H1 (cell line): ENCODE results near the gene SPOCD1. TPM values are rescaled to one million over a fixed set of nuclear protein-coding genes. Genes with fewer than 3 reads are reported as not detected.

ENCODE experiments used
- CTCF ChIA-PET: fragments of 300-600 bp; sonication (Branson Sonifier 250); formaldehyde crosslinking; loops from one replicate; lab custom pipeline; 2021; ENCODE audit not compliant: partially characterized antibody; lab: Charles Lee
- POLR2A ChIA-PET: fragments of 300-600 bp; sonication (Branson Sonifier 250); formaldehyde crosslinking; loops from one replicate; lab custom pipeline; 2021; ENCODE audit warnings: inconsistent platforms; ENCODE audit not compliant: partially characterized antibody; lab: Charles Lee
- DNase-seq, 2 experiments: peaks; one replicate each; pipeline versions ENCODE4 v3.0.0 to v3.0.0-alpha.2; 2010 to 2022; ENCODE audit warnings: low spot score in 2 of 2, low read depth in 1 of 2, mixed read lengths in 1 of 2
- FAIRE-seq: peaks from 2 replicates; lab custom pipeline; 2011; peaks lifted over from hg19 to GRCh38; lab: Jason Lieb, UNC
- H2AFZ ChIP-seq: 2 replicates; pipeline ENCODE4 v1.8.1; 2012; ENCODE audit warnings: low read length, inconsistent platforms
- H2AK5ac ChIP-seq: 2 replicates; pipeline ENCODE4 v1.6.1; 2013; ENCODE audit warnings: low read depth, low read length
- H2BK120ac ChIP-seq: replicated peaks from 2 replicates; pipeline ENCODE3; 2013; ENCODE audit warnings: low read depth, low read length, inconsistent platforms
- H2BK12ac ChIP-seq: 2 replicates; pipeline ENCODE4 v1.6.1; 2013; ENCODE audit warnings: low read depth, low read length
- H2BK15ac ChIP-seq: 2 replicates; pipeline ENCODE4 v1.6.1; 2013; ENCODE audit warnings: low read length
- H2BK20ac ChIP-seq: 2 replicates; pipeline ENCODE4 v1.6.1; 2013; ENCODE audit warnings: low read length
- H2BK5ac ChIP-seq: 2 replicates; pipeline ENCODE4 v1.6.1; 2013; ENCODE audit warnings: low read depth, low read length
- H3K14ac ChIP-seq: 2 replicates; pipeline ENCODE4 v1.6.1; 2013; ENCODE audit warnings: inconsistent platforms; ENCODE audit not compliant: insufficient read length
- H3K18ac ChIP-seq: 2 replicates; pipeline ENCODE4 v1.6.1; 2013; ENCODE audit warnings: low read length; ENCODE audit errors: extremely low read depth
- H3K23ac ChIP-seq: 2 replicates; pipeline ENCODE4 v1.6.1; 2013; ENCODE audit warnings: inconsistent platforms; ENCODE audit not compliant: insufficient read length
- H3K23me2 ChIP-seq: 2 replicates; pipeline ENCODE4 v1.6.1; 2013; ENCODE audit warnings: low read depth, low read length
- H3K27ac ChIP-seq: 2 replicates; pipeline ENCODE4 v1.6.1; 2011; ENCODE audit warnings: low read depth, low read length, inconsistent platforms
- H3K27me3 ChIP-seq, 4 experiments: replicated peaks in 1 of 4; 1 replicate in 1 of 4; 2 replicates in 3 of 4; pipeline versions ENCODE4 v1.6.1 to v1.8.1; 2011 to 2013; ENCODE audit warnings: low read length in 3 of 4, mild to moderate bottlenecking in 3 of 4, inconsistent platforms in 2 of 4, mixed read lengths in 2 of 4, moderate library complexity in 1 of 4; ENCODE audit not compliant: control insufficient read depth in 3 of 4, insufficient read depth in 3 of 4; ENCODE audit errors: extremely low read depth in 1 of 4
- H3K36me3 ChIP-seq, 4 experiments: 2 replicates each; pipeline versions ENCODE4 v1.6.1 to v1.8.1; 2011 to 2013; ENCODE audit warnings: mild to moderate bottlenecking in 4 of 4, low read length in 3 of 4, moderate library complexity in 2 of 4, control low read depth in 1 of 4, inconsistent platforms in 1 of 4; ENCODE audit not compliant: insufficient read depth in 4 of 4, control insufficient read depth in 2 of 4
- H3K4ac ChIP-seq: replicated peaks from 2 replicates; pipeline ENCODE3; 2013; ENCODE audit warnings: low read length, low read depth, mixed read lengths, inconsistent platforms; ENCODE audit not compliant: insufficient read length
- H3K4me1 ChIP-seq, 4 experiments: replicated peaks in 1 of 4; 1 replicate in 1 of 4; 2 replicates in 3 of 4; pipeline versions ENCODE4 v1.6.1 to v1.8.1; 2011 to 2013; ENCODE audit warnings: low read length in 3 of 4, inconsistent platforms in 2 of 4, mixed read lengths in 1 of 4; ENCODE audit not compliant: insufficient read depth in 4 of 4, control insufficient read depth in 3 of 4
- H3K4me2 ChIP-seq, 2 experiments: 2 replicates each; pipeline versions ENCODE4 v1.6.1 to v1.8.1; 2011 to 2013; ENCODE audit warnings: low read depth in 2 of 2, low read length in 2 of 2, control low read depth in 1 of 2, inconsistent platforms in 1 of 2, mild to moderate bottlenecking in 1 of 2; ENCODE audit not compliant: insufficient read depth in 1 of 2
- H3K4me3 ChIP-seq, 4 experiments: fragments of 200-600, 300-600 bp in 1 of 4; sonication (generic), shearing (Covaris generic), sonication (Bioruptor Twin) in 1 of 4; 2 replicates each; pipeline versions ENCODE4 v1.5.1 to v1.8.1; 2011 to 2016; ENCODE audit warnings: low read length in 4 of 4, low read depth in 3 of 4, control low read depth in 2 of 4, inconsistent platforms in 2 of 4, mild to moderate bottlenecking in 2 of 4, mixed read lengths in 1 of 4, moderate library complexity in 1 of 4; ENCODE audit not compliant: insufficient read depth in 2 of 4; ENCODE audit errors: extremely low read depth in 1 of 4
- H3K56ac ChIP-seq: replicated peaks from 2 replicates; pipeline ENCODE3; 2013; ENCODE audit warnings: low read depth, mild to moderate bottlenecking, mixed read lengths, low read length, inconsistent platforms; ENCODE audit not compliant: insufficient read length
- H3K79me1 ChIP-seq: 2 replicates; pipeline ENCODE4 v1.6.1; 2013; ENCODE audit warnings: low read depth, low read length, control low read depth
- H3K79me2 ChIP-seq, 2 experiments: 2 replicates each; pipeline versions ENCODE4 v1.6.1 to v1.8.1; 2012 to 2013; ENCODE audit warnings: low read length in 2 of 2, mild to moderate bottlenecking in 2 of 2, inconsistent platforms in 1 of 2; ENCODE audit not compliant: insufficient read depth in 2 of 2, control insufficient read depth in 1 of 2
- H3K9ac ChIP-seq, 4 experiments: replicated peaks in 1 of 4; 1 replicate in 1 of 4; 2 replicates in 3 of 4; pipeline versions ENCODE4 v1.6.1 to v1.8.1; 2011 to 2013; ENCODE audit warnings: low read depth in 3 of 4, low read length in 3 of 4, control low read depth in 2 of 4, mild to moderate bottlenecking in 2 of 4, moderate library complexity in 2 of 4, inconsistent platforms in 1 of 4; ENCODE audit errors: extremely low read depth in 1 of 4
- H3K9me3 ChIP-seq, 2 experiments: 2 replicates each; pipeline versions ENCODE4 v1.6.1 to v1.8.1; 2012 to 2013; ENCODE audit warnings: mild to moderate bottlenecking in 2 of 2, moderate library complexity in 2 of 2, control low read depth in 1 of 2, inconsistent platforms in 1 of 2, low read depth in 1 of 2, low read length in 1 of 2, mixed read lengths in 1 of 2; ENCODE audit not compliant: insufficient read depth in 2 of 2
- H4K20me1 ChIP-seq, 2 experiments: replicated peaks in 1 of 2; 2 replicates each; pipeline versions ENCODE3 to v1.8.1; 2011 to 2013; ENCODE audit warnings: inconsistent platforms in 2 of 2, low read length in 2 of 2, mild to moderate bottlenecking in 1 of 2; ENCODE audit not compliant: insufficient read depth in 2 of 2, control insufficient read depth in 1 of 2
- H4K5ac ChIP-seq: 2 replicates; pipeline ENCODE4 v1.6.1; 2013; ENCODE audit warnings: low read length, low read depth, mixed read lengths, inconsistent platforms; ENCODE audit not compliant: insufficient read length
- H4K8ac ChIP-seq: 2 replicates; pipeline ENCODE4 v1.8.0; 2013; ENCODE audit warnings: mild to moderate bottlenecking, moderate library complexity, low read length, inconsistent platforms; ENCODE audit not compliant: insufficient read depth; ENCODE audit errors: extremely low read depth
- H4K91ac ChIP-seq: replicated peaks from 2 replicates; pipeline ENCODE3; 2013; ENCODE audit warnings: low read length, mixed read lengths, inconsistent platforms; ENCODE audit not compliant: insufficient read length
- BCL11A ChIP-seq, 2 experiments: IDR thresholded peaks; one replicate each; pipeline ENCODE4 v1.6.1; 2011; ENCODE audit warnings: low read depth in 2 of 2, low read length in 2 of 2, mild to moderate bottlenecking in 2 of 2
- CBX8 ChIP-seq: fragments of 300-800, 300-1000 bp; sonication (generic); IDR thresholded peaks from 2 replicates; pipeline ENCODE4 v1.7.1; 2016; ENCODE audit warnings: low read depth, low read length, borderline replicate concordance
- CEBPB ChIP-seq: IDR thresholded peaks from 2 replicates; pipeline ENCODE4 v1.6.1; 2012; ENCODE audit warnings: low read depth, low read length
- EP300 ChIP-seq, 2 experiments: IDR thresholded peaks; 1 replicate in 1 of 2; 2 replicates in 1 of 2; pipeline ENCODE4 v1.6.1; 2011 to 2012; ENCODE audit warnings: low read depth in 2 of 2, low read length in 2 of 2, mild to moderate bottlenecking in 2 of 2, borderline replicate concordance in 1 of 2, inconsistent platforms in 1 of 2, moderate library complexity in 1 of 2
- FOSL1 ChIP-seq: IDR thresholded peaks from 2 replicates; pipeline ENCODE4 v1.6.1; 2011; ENCODE audit warnings: mild to moderate bottlenecking, low read depth, low read length, moderate library complexity; ENCODE audit not compliant: insufficient read depth
- GTF2F1 ChIP-seq: IDR thresholded peaks from 2 replicates; pipeline ENCODE4 v1.6.1; 2012; ENCODE audit warnings: low read depth, low read length, improper control_type of control experiment, borderline replicate concordance
- KDM1A ChIP-seq: fragments of 200-600, 300-600 bp; sonication (generic); IDR thresholded peaks from 2 replicates; pipeline ENCODE4 v1.7.1; 2016; ENCODE audit warnings: mild to moderate bottlenecking, low read length, borderline replicate concordance
- NANOG ChIP-seq: IDR thresholded peaks from 2 replicates; pipeline ENCODE4 v1.6.1; 2011; ENCODE audit warnings: low read length, low read depth, mild to moderate bottlenecking, inconsistent platforms; ENCODE audit not compliant: insufficient read depth, poor library complexity, severe bottlenecking
- POU5F1 ChIP-seq: IDR thresholded peaks from 2 replicates; pipeline ENCODE4 v1.6.1; 2011; ENCODE audit warnings: low read depth, mild to moderate bottlenecking, low read length, moderate library complexity
- TBP ChIP-seq: IDR thresholded peaks from 2 replicates; pipeline ENCODE4 v1.6.1; 2011; ENCODE audit warnings: low read depth, low read length, improper control_type of control experiment
- WGBS, 2 experiments: shearing (Covaris generic) in 1 of 2; methylation state at CpG; one replicate each; pipeline versions ENCODE4 v1.1.6 to v1.1.7; 2013 to 2015; ENCODE audit warnings: low lambda C conversion rate in 2 of 2, mixed read lengths in 2 of 2, inconsistent platforms in 1 of 2, low coverage in 1 of 2, missing lambda C conversion rate in 1 of 2; ENCODE audit not compliant: insufficient replicate concordance in 2 of 2, insufficient coverage in 1 of 2, insufficient read length in 1 of 2; ENCODE audit errors: extremely low coverage in 1 of 2, missing lambda C conversion rate in 1 of 2; 5-methylcytosine and 5-hydroxymethylcytosine counted together
- polyA plus RNA-seq, 7 experiments: library from polyadenylated mRNA; depleted of rRNA in 3 of 7; stranded (reverse) in 5 of 7; unstranded in 2 of 7; fragments of >200 nt in 5 of 7; fragments of 200-250 nt in 2 of 7; gene quantifications; 1 replicate in 5 of 7; 2 replicates in 1 of 7; 4 replicates in 1 of 7; pipeline versions ENCODE4 v1.2.1 to v1.2.3, GENCODE V29; 2011 to 2013; ENCODE audit warnings: missing spikeins in 2 of 7, mixed read lengths in 2 of 7
- total RNA-seq: library from RNA; stranded (reverse); fragmentation: NEBNext Ultra II Directional; extraction: Animal tissue kit (Norgen Biotek cat#: 25700); gene quantifications from 2 replicates; pipeline ENCODE4 v1.2.1, GENCODE V29; 2021

The SPOCD1 gene
- total and polyA plus RNA-seq, 2 of the 8 experiments (the other 6 are each of a cell fraction or from before 2014, with no cell fraction given) = 1.8 to 2.9 TPM

DNA sequence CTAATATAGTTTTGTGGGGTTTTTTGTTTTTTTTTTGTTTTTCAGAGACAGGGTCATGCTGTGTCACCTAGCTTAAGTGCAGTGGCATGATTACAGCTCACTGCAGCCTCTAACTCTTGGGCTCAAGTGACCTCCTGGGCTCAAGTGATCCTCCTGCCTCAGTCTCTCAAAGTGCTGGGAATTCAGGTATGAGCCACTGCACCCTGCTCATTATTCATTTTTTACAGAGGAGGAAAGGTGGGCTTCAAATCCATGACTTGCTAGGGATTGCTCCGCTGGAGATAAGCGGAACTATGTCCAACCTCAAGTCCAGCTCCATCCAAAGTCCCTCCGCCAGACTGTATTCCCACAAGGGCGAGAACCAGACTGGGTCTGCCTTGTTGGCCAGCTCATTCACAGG is 8.0 kb upstream of the SPOCD1 start:
- Histone ChIP-seq H2BK5ac (no peak overlapping the region), H2AK5ac (no peak overlapping the region), H2BK20ac (no peak overlapping the region), H2BK12ac (no peak overlapping the region), H3K4ac (no peak overlapping the region), H4K91ac (no peak overlapping the region), H2BK120ac (no peak overlapping the region), H2BK15ac (no peak overlapping the region), H3K56ac (no peak overlapping the region), H3K4me1 (no peaks in the 10 kb centered on the region), H3K9ac (no peak overlapping the region), H4K5ac (no peak overlapping the region), H3K36me3 (no peaks in the 10 kb centered on the region), H2AFZ (no peak overlapping the region), H3K9me3 (no peaks in the 10 kb centered on the region), H3K27me3 (no peaks in the 10 kb centered on the region), H3K23ac (no peak overlapping the region), H3K18ac (peak overlapping the region; percentile 60; the same call in 1 of the 2 replicates), H3K27ac (no peak overlapping the region), H4K8ac (no peak overlapping the region), H3K14ac (no peak overlapping the region), H3K79me2 (no peaks in the 10 kb centered on the region), H3K23me2 (no peaks in the 10 kb centered on the region), H3K4me2 (no peak overlapping the region), H3K4me3 (no peak overlapping the region), H3K79me1 (no peaks in the 10 kb centered on the region), H4K20me1 (no peaks in the 10 kb centered on the region)
- no peak for TF ChIP-seq TBP
- no peak for TF ChIP-seq CBX8
- no peak for TF ChIP-seq GTF2F1
- TF ChIP-seq FOSL1 = no peak
- no peak for TF ChIP-seq CEBPB
- no peak for TF ChIP-seq EP300 (IDR thresholded peaks at IDR 0.05; ENCODE audit: borderline replicate concordance in 1 of 2, low read depth in 2 of 2, low read length in 2 of 2)
- no peak for TF ChIP-seq NANOG
- no peak for TF ChIP-seq POU5F1
- no peak for TF ChIP-seq KDM1A
- no peak for TF ChIP-seq BCL11A (IDR thresholded peaks at IDR 0.05; ENCODE audit: low read depth in 2 of 2, low read length in 2 of 2)
- 89% methylated on average over 4 of the region's 4 CpGs; no CpG with 5 or more reads in 1 of the 2 experiments for WGBS, 2 experiments
- ChIA-PET POLR2A (interaction anchor here (0.6 kb wide), 1 partner anchor 39 kb away, joined by 3 read pairs; no protein-coding TSS in a partner anchor), CTCF (interaction anchor here (0.6 to 1.0 kb wide), 2 partner anchors 22 to 140 kb away, joined by 3 read pairs; no protein-coding TSS in a partner anchor)
- FAIRE-seq (no peak), DNase-seq (no peak)
